ENCODE results near the gene NACA.

DNA sequence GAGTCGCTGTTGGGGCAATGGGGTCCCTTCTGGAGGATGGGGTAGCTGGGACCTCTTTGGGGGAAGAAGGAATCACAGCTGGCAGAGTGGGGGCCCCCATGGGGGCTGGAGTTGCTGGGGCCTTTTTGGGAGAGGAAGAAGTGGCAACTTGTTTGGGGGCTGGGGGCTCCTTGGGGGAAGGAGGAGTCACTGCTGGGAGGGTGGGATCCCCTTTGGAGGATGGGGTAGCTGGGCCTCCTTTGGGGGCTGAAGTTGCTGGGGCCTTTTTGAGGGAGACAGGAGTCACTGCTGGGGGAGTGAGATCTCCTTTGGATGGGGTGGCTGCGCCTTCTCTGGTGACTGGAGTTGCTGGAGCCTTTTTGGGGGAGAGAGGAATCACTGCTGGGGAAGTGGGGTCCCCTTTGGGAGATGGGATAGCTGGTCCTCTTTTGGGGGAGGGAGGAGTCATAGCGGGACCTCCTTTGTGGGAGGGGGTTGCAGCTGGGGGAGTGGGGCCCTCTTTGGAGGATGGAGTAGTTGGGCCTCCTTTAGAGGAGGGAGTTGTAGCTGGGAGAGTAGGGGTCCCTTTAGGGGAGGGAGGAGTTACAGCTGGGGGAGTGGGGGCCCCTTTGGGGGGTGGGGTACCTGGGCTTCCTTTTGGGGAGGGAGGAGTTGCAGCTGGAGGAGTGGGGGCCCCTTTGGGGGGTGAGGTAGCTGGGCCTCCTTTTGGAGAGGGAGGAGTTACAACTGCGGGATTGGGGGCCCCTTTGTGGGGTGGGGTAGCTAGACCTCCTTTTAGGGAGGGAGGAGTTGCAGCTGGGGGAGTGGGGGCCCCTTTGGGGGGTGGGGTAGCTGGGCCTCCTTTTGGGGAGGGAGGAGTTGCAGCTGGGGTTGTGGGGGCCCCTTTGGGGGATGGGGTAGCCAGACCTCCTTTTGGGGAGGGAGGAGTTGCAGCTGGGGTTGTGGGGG is 7.9 kb downstream of the NACA start:
- no peak for TF ChIP-seq POLR2AphosphoS5 (IDR thresholded peaks at IDR 0.05; ENCODE audit: low read depth, low read length)
- TF ChIP-seq SIN3A (IDR thresholded peaks at IDR 0.05; ENCODE audit: borderline replicate concordance, insufficient read depth, low read length): no peak
- TF ChIP-seq, protein P1, sequence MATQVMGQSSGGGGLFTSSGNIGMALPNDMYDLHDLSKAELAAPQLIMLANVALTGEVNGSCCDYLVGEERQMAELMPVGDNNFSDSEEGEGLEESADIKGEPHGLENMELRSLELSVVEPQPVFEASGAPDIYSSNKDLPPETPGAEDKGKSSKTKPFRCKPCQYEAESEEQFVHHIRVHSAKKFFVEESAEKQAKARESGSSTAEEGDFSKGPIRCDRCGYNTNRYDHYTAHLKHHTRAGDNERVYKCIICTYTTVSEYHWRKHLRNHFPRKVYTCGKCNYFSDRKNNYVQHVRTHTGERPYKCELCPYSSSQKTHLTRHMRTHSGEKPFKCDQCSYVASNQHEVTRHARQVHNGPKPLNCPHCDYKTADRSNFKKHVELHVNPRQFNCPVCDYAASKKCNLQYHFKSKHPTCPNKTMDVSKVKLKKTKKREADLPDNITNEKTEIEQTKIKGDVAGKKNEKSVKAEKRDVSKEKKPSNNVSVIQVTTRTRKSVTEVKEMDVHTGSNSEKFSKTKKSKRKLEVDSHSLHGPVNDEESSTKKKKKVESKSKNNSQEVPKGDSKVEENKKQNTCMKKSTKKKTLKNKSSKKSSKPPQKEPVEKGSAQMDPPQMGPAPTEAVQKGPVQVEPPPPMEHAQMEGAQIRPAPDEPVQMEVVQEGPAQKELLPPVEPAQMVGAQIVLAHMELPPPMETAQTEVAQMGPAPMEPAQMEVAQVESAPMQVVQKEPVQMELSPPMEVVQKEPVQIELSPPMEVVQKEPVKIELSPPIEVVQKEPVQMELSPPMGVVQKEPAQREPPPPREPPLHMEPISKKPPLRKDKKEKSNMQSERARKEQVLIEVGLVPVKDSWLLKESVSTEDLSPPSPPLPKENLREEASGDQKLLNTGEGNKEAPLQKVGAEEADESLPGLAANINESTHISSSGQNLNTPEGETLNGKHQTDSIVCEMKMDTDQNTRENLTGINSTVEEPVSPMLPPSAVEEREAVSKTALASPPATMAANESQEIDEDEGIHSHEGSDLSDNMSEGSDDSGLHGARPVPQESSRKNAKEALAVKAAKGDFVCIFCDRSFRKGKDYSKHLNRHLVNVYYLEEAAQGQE (IDR thresholded peaks at IDR 0.05; ENCODE audit: insufficient read depth in 1 of 2, low read depth in 2 of 2, low read length in 2 of 2): no peak
